RWPE2 (cell line): ENCODE data around the gene P2RX6.

Experiments
- ATAC-seq: fragments of 200-7000 bp; cut with Tn5 transposase; 3 replicates; pipeline ENCODE4 v1.9.1; 2021; ENCODE audit warnings: low read depth
- DNase-seq: peaks from one replicate; pipeline ENCODE4 v3.0.0-alpha.2; 2020; ENCODE audit warnings: low spot score
- H3K27ac ChIP-seq: fragments of 450-650 bp; 2 replicates; pipeline ENCODE4 v1.5.1; 2017; ENCODE audit warnings: mild to moderate bottlenecking; ENCODE audit not compliant: poor library complexity, severe bottlenecking
- H3K27me3 ChIP-seq: fragments of 250-450 bp; sonication (Bioruptor Pico); 2 replicates; pipeline ENCODE4 v1.5.1; 2021; ENCODE audit warnings: mild to moderate bottlenecking, moderate library complexity; ENCODE audit not compliant: insufficient read depth, poor library complexity, severe bottlenecking
- H3K36me3 ChIP-seq: fragments of 250-450 bp; sonication (Bioruptor Pico); 2 replicates; pipeline ENCODE4 v1.5.1; 2020; ENCODE audit warnings: low read depth, mild to moderate bottlenecking, moderate library complexity
- H3K4me1 ChIP-seq: fragments of 250-450 bp; sonication (Bioruptor Pico); 2 replicates; pipeline ENCODE4 v1.5.1; 2021; ENCODE audit warnings: mild to moderate bottlenecking, moderate library complexity; ENCODE audit not compliant: insufficient read depth, poor library complexity, severe bottlenecking
- H3K4me3 ChIP-seq: fragments of 250-450 bp; sonication (Bioruptor Pico); 2 replicates; pipeline ENCODE4 v1.5.1; 2021; ENCODE audit warnings: mild to moderate bottlenecking, moderate library complexity; ENCODE audit not compliant: severe bottlenecking
- H3K9me3 ChIP-seq: fragments of 250-450 bp; sonication (Bioruptor Pico); 2 replicates; pipeline ENCODE4 v1.5.1; 2021; ENCODE audit warnings: mild to moderate bottlenecking, moderate library complexity; ENCODE audit not compliant: severe bottlenecking
- CTCF ChIP-seq: fragments of 450-650 bp; IDR thresholded peaks from one replicate; pipeline ENCODE4 v1.5.1; 2017; ENCODE audit warnings: mild to moderate bottlenecking, moderate library complexity; ENCODE audit not compliant: poor library complexity, severe bottlenecking

The P2RX6 gene

GRCh38 chr22:20977516-20978170, 37.3 kb upstream of the P2RX6 start:
- DNase-seq (no peak), ATAC-seq (no peak)
- no peaks in the 10 kb centered on the region for H3K9me3 ChIP-seq
- H3K36me3 ChIP-seq: no peaks in the 10 kb centered on the region
- no peaks in the 10 kb centered on the region for H3K4me1 ChIP-seq
- H3K4me3 ChIP-seq: no peak overlapping the region
- no peaks in the 10 kb centered on the region for H3K27me3 ChIP-seq
- H3K27ac ChIP-seq: no peak overlapping the region
- TF ChIP-seq CTCF: no peak

GRCh38 chr22:20978419-20978818, 36.5 kb upstream of the P2RX6 start:
- no peak for DNase-seq
- no peaks in the 10 kb centered on the region for H3K27me3 ChIP-seq
- no peaks in the 10 kb centered on the region for H3K4me1 ChIP-seq
- TF ChIP-seq CTCF: no peak
- no peak for ATAC-seq
- H3K4me3 ChIP-seq: no peak overlapping the region
- H3K9me3 ChIP-seq: no peaks in the 10 kb centered on the region
- no peak overlapping the region for H3K27ac ChIP-seq
- H3K36me3 ChIP-seq: peaks cover 3% of the 10 kb centered on the region; the same call in 1 of the 2 replicates

- 0 out of 3 replicates have a peak, but pooled peaks have one; percentile 18 for ATAC-seq
- no peak for DNase-seq
- no peak for TF ChIP-seq CTCF
Measured at GRCh38 chr22:20979243-20979809, 35.6 kb upstream of the P2RX6 start.

GRCh38 chr22:20979940-20980453, 35.0 kb upstream of the P2RX6 start:
- H3K4me1 ChIP-seq: no peaks in the 10 kb centered on the region
- DNase-seq (no peak), ATAC-seq (no peak)
- no peak overlapping the region for H3K4me3 ChIP-seq
- H3K9me3 ChIP-seq: no peaks in the 10 kb centered on the region
- TF ChIP-seq CTCF: no peak
- H3K27ac ChIP-seq: no peak overlapping the region
- H3K36me3 ChIP-seq: peaks cover 10% of the 10 kb centered on the region
- no peaks in the 10 kb centered on the region for H3K27me3 ChIP-seq

More at GRCh38 chr22:20979243-20979809, 35.6 kb upstream of the P2RX6 start:
- Histone ChIP-seq H3K4me1 (no peaks in the 10 kb centered on the region), H3K27me3 (no peaks in the 10 kb centered on the region), H3K36me3 (peaks cover 9% of the 10 kb centered on the region), H3K4me3 (no peak overlapping the region), H3K27ac (no peak overlapping the region), H3K9me3 (no peaks in the 10 kb centered on the region)

GRCh38 chr22:20980523-20980922, 34.4 kb upstream of the P2RX6 start:
- Histone ChIP-seq H3K4me3 (no peak overlapping the region), H3K27me3 (no peaks in the 10 kb centered on the region), H3K4me1 (no peaks in the 10 kb centered on the region), H3K9me3 (no peaks in the 10 kb centered on the region), H3K36me3 (peaks cover 14% of the 10 kb centered on the region), H3K27ac (no peak overlapping the region)
- TF ChIP-seq CTCF: no peak
- DNase-seq (no peak), ATAC-seq (no peak)
